PFSK-1 (cell line): Measurements from ENCODE around the gene RIMKLA.

Experiments
- FOXP2 ChIP-seq: optimal IDR thresholded peaks from 2 replicates; pipeline ENCODE3; 2011; ENCODE audit warnings: borderline replicate concordance, control low read depth, inconsistent platforms; ENCODE audit not compliant: insufficient read depth; ENCODE audit errors: extremely low read length, extremely low read depth
- POLR2AphosphoS5 ChIP-seq: IDR thresholded peaks from 2 replicates; pipeline ENCODE4 v1.6.1; 2012; ENCODE audit warnings: low read depth, mild to moderate bottlenecking, control low read depth, low read length, moderate library complexity
- SIN3A ChIP-seq: IDR thresholded peaks from 2 replicates; pipeline ENCODE4 v1.6.1; 2012; ENCODE audit warnings: mild to moderate bottlenecking, low read length, moderate library complexity, borderline replicate concordance; ENCODE audit not compliant: insufficient read depth
- TAF1 ChIP-seq: IDR thresholded peaks from 2 replicates; pipeline ENCODE4 v1.6.1; 2012; ENCODE audit warnings: low read length, control low read depth, borderline replicate concordance; ENCODE audit not compliant: insufficient read depth
- TF ChIP-seq, protein P1 (sequence below), 2 experiments: IDR thresholded peaks; 2 replicates each; pipeline versions ENCODE4 v1.6.1 to v1.8.0; 2011 to 2012; ENCODE audit warnings: low read depth in 2 of 2, low read length in 2 of 2, control low read depth in 1 of 2, inconsistent platforms in 1 of 2, mild to moderate bottlenecking in 1 of 2, moderate library complexity in 1 of 2; ENCODE audit not compliant: insufficient read depth in 1 of 2

DNA sequence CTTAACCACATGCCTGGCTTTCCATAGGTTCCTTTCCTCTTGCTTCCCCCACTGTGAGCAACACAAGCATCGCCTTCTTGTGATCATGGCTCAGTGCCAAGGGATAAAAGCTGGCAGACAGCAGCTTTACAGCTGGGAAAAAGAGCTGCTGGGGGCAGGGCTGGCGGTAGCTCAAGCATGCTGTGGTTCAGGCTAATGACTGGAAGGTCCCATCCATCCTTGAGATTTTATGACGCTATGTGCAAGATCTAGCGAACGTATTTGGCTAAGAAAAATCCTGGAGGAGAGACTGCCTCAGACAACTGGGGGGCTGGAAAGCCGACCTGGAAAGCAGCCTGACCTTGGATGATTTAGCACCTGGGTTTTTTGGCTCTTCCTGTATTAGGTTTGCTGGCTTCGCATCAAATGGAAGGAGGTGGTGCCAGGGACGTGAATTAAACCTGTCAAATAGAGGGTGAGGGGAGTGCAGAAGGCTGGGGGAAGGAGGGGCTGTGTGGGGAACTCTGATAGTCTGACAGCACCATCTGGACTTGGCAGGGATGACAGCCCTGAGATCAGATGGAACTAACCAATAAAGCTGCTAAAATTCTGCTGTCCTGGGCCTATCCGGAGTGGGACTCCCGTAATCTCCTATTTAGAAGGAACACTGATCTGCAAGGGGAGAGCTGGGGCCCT is 40.5 kb downstream of the RIMKLA start:
- TF ChIP-seq SIN3A (no peak), TAF1 (no peak), POLR2AphosphoS5 (no peak), FOXP2 (no peak)
- TF ChIP-seq, protein P1, sequence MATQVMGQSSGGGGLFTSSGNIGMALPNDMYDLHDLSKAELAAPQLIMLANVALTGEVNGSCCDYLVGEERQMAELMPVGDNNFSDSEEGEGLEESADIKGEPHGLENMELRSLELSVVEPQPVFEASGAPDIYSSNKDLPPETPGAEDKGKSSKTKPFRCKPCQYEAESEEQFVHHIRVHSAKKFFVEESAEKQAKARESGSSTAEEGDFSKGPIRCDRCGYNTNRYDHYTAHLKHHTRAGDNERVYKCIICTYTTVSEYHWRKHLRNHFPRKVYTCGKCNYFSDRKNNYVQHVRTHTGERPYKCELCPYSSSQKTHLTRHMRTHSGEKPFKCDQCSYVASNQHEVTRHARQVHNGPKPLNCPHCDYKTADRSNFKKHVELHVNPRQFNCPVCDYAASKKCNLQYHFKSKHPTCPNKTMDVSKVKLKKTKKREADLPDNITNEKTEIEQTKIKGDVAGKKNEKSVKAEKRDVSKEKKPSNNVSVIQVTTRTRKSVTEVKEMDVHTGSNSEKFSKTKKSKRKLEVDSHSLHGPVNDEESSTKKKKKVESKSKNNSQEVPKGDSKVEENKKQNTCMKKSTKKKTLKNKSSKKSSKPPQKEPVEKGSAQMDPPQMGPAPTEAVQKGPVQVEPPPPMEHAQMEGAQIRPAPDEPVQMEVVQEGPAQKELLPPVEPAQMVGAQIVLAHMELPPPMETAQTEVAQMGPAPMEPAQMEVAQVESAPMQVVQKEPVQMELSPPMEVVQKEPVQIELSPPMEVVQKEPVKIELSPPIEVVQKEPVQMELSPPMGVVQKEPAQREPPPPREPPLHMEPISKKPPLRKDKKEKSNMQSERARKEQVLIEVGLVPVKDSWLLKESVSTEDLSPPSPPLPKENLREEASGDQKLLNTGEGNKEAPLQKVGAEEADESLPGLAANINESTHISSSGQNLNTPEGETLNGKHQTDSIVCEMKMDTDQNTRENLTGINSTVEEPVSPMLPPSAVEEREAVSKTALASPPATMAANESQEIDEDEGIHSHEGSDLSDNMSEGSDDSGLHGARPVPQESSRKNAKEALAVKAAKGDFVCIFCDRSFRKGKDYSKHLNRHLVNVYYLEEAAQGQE (IDR thresholded peaks at IDR 0.05; ENCODE audit: insufficient read depth in 1 of 2, low read depth in 2 of 2, low read length in 2 of 2), result no peak
